ENCODE measurements around the gene CCDC18. TPM values are rescaled to one million over a fixed set of nuclear protein-coding genes. Genes with fewer than 3 reads are reported as not detected.
A peak's percentile ranks its signal among the peaks of the same experiment; 100 is the strongest.

Gene CCDC18
- total RNA-seq, 1 donor from 2014 or later, result 2.2 TPM

DNA sequence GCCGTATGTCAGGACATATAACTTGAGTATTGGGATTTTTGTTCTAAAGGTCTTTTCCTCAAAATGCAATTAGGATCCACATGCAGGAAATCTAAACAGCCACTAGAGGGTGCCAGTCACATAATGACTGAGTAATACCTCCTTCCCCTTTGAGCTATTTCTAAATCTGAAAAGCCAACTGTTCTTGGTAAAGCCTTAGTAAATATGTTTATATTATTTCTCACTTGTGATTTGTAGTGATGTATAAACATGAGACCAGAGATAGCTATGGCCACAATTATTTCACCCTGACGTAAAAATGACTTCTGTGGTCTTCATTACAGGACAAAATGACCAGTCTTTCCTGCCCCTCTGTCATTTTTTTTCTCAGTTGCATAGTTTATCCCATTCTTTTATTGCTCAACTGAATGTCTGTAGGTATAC, 124.2 kb downstream of the CCDC18 start:
- peak; percentile 78 for DNase-seq (ENCODE audit: low read depth)

GRCh38 chr1:93306920-93307319, 126.4 kb downstream of the CCDC18 start:
- no peak for DNase-seq (ENCODE audit: low read depth)

GRCh38 chr1:93313026-93313425, 132.5 kb downstream of the CCDC18 start:
- no peak for DNase-seq (ENCODE audit: low read depth)

DNA sequence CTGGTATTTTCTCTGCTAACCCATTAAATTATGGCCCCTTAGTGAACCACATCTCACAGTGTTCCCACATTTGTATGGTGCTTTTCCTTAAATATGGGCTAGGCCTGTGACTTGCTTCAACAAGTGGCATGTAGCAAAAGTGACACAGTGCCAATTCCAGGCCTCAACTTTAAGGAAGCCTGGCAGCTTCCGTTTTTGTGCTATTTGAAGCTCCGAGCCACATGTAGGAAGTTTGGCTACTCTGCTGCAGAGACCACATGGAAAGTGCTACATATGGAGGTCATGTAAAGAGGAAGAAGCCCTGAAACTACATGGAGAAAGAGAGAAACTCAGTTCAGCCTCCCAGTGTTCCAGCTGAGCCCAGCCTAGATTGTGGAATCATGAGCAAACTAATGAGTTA, 136.7 kb downstream of the CCDC18 start:
- DNase-seq (ENCODE audit: low read depth), result no peak

GRCh38 chr1:93317943-93318342, 137.4 kb downstream of the CCDC18 start:
- DNase-seq (ENCODE audit: low read depth), result no peak

DNA sequence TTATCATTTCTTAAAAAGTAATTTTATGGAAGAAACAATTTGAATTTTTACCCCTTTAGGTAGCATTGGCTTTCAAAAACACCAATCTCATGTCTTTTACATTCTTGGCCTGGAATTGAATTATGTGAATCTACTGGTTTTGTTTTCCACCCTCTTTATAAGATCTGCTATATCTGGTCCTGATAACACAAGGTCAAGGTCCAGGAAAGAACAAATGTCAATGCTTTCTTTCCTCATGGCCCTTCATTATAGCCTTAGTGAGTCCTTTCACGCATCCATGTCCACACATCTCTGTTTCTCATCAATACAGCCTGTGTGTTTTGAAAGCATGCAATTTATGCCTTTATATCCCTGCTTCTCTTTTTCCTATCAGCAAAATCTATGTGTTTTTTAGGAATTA, 141.2 kb downstream of the CCDC18 start:
- no peak for DNase-seq (ENCODE audit: low read depth)

DNA sequence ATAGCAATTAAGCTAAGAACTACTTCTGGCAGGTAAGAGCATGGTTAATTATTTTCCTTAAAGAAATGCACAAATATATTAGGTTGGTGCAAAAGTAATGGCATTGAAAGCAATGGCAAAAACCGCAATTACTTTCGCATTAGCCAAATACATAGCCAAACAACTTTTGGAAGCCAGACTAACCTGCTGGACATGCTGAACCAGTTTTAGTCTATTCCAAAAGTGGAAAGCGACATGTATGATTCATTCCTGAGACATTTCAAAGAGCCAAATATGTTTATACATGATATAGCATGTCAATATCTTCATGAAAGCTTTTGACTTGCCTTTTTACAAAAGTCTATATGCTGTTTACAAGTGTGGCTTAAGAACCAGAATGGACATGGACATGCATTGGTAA, 141.8 kb downstream of the CCDC18 start:
- DNase-seq (ENCODE audit: low read depth), result no peak

- no peak for DNase-seq (ENCODE audit: low read depth)
These were observed 142.8 kb downstream of the CCDC18 start for GRCh38 chr1:93323185-93323820.

DNA sequence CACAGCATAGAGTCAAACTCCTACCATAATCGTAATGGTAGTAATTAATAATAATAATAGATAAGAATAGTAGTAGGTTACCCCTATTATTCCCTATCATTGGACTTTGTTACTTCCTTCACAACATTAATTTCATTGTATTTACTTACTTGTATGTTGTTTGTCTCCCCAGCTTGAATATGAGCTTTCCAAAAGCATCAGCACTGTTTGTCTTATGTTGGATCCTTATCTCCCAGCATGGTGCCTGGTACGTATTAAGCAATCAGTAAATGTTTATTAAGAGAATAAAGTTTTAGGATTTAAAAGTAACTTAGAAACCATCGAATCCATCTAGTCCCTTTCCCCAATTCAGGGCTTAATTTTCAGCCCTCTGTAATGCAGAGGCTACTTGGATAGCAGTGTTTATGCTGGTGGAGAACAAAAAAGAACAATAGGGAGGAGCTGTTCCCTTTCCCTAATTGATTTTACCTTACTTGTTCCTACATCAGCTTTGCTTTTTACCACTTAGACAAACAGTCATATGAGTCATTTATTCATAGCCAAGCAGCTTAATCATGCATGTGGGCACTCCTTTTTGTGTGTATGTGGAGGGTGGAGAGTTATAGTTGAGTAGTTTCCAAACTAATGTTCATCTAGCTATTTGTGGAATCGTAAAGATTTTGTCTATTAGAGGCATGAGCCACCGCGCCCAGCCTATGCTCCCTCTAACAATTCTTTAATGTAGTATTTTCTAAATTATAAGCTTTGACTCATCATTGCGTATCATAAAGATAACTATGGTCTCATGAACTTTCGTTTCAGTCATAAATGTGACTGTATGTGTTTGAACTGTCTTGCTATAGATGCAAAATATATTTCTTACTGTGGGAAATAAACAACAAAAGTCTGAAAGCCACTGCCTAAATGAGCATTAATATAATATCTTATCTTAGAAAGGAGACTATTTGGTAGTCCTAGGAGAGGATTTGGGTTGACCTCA, 144.3 kb downstream of the CCDC18 start:
- DNase-seq (ENCODE audit: low read depth), result peak; percentile 43

Other genes with a start within 250 kb of the CCDC18 start
- 28.4 and 28.5 TPM in 2 replicates for gene DIPK1A, start 219.3 kb upstream of the CCDC18 start, total RNA-seq
- 12.6 and 14.0 TPM in 2 replicates for gene MTF2, start 101.4 kb upstream of the CCDC18 start, total RNA-seq
- gene TMED5, start 311 bp upstream of the CCDC18 start, total RNA-seq, result 42.9 and 49.7 TPM in 2 replicates
- gene DR1, start 165.2 kb downstream of the CCDC18 start, total RNA-seq, result 82.4 and 97.3 TPM in 2 replicates

Data from myocyte (in vitro differentiated cells).